GM21825 (cell line): Measurements from ENCODE around the gene TPR.
A peak's percentile ranks its signal among the peaks of the same experiment; 100 is the strongest.
"Not testable (repeated sequence)": the region's sequence is repeated elsewhere in the genome, so short reads cannot be mapped to it uniquely, and the experiment has no call there.

Experiments
- ATAC-seq: cut with Tn5 transposase; IDR thresholded peaks from one replicate; pipeline ENCODE4 v1.9.1; 2021; ENCODE audit warnings: mild to moderate bottlenecking, moderate library complexity; ENCODE audit not compliant: unreplicated experiment

Gene TPR

GRCh38 chr1:186375152-186375928 lies at the start of gene TPR, which contains the start of gene ODR4:
Gene TPR, minus strand, starts transcription at chr1:186375253. Its CDS starts 225 bp downstream, at chr1:186375028.
Gene ODR4, plus strand, starts transcription at chr1:186375838. Its CDS starts 3,948 bp downstream, at chr1:186379786.
- ATAC-seq = peak; percentile 88

GRCh38 chr1:186424539-186424938 lies 49.5 kb upstream of the TPR start:
- no peak for ATAC-seq

GRCh38 chr1:186421446-186421845 lies 46.4 kb upstream of the TPR start:
- ATAC-seq = no peak

GRCh38 chr1:186420923-186421322 lies 45.9 kb upstream of the TPR start:
- ATAC-seq = peak; percentile 84

GRCh38 chr1:186420311-186420710 lies 45.3 kb upstream of the TPR start:
- no peak for ATAC-seq

GRCh38 chr1:186418503-186418902 lies 43.5 kb upstream of the TPR start:
- ATAC-seq = no peak

- no peak for ATAC-seq
Measured at GRCh38 chr1:186413319-186413718, 38.3 kb upstream of the TPR start.

GRCh38 chr1:186409091-186409490 lies 34.0 kb upstream of the TPR start:
- ATAC-seq = peak; percentile 65

- ATAC-seq = no peak
Measured at GRCh38 chr1:186404454-186405051, 29.5 kb upstream of the TPR start.

GRCh38 chr1:186403632-186404031 lies 28.6 kb upstream of the TPR start:
- ATAC-seq = no peak

GRCh38 chr1:186401446-186401845 lies 26.4 kb upstream of the TPR start:
- not testable (repeated sequence) for ATAC-seq

GRCh38 chr1:186392711-186393110 lies 17.7 kb upstream of the TPR start:
- ATAC-seq = not testable (repeated sequence)

- no peak for ATAC-seq
Measured at GRCh38 chr1:186391841-186392240, 16.8 kb upstream of the TPR start.

- ATAC-seq = no peak
Measured at GRCh38 chr1:186390925-186391324, 15.9 kb upstream of the TPR start.

- no peak for ATAC-seq
Measured at GRCh38 chr1:186386725-186387383, 11.8 kb upstream of the TPR start.

- ATAC-seq = no peak
Measured at GRCh38 chr1:186375929-186376319, 871 bp upstream of the TPR start.

GRCh38 chr1:186374303-186375151 lies 526 bp downstream of the TPR start:
- peak; percentile 30 for ATAC-seq

GRCh38 chr1:186347837-186348691 lies 27.0 kb downstream of the TPR start:
- ATAC-seq = not testable (repeated sequence)

GRCh38 chr1:186340772-186341171 lies 34.3 kb downstream of the TPR start:
- ATAC-seq = no peak

GRCh38 chr1:186337554-186337953 lies 37.5 kb downstream of the TPR start:
- no peak for ATAC-seq
